Neural cell (in vitro differentiated cells): ENCODE measurements around the gene AK6. TPM values are rescaled to one million over a fixed set of nuclear protein-coding genes. Genes with fewer than 3 reads are reported as not detected.

Experiments used
- H2AFZ ChIP-seq: fragments of 200-600, 300-800 bp; sonication (generic), shearing (Covaris generic); 2 replicates; pipeline ENCODE4 v1.6.0; 2014; ENCODE audit warnings: low read depth, mild to moderate bottlenecking, antibody characterized with exemption, low read length, moderate library complexity
- H3F3A ChIP-seq: fragments of 200-600 bp; shearing (Covaris generic); 2 replicates; pipeline ENCODE4 v1.6.1; 2016; ENCODE audit warnings: mild to moderate bottlenecking, moderate library complexity, mixed read lengths, antibody characterized with exemption, low read length; ENCODE audit not compliant: insufficient read depth, poor library complexity, severe bottlenecking
- H3K27ac ChIP-seq: fragments of 200-600, 300-800 bp; sonication (generic), shearing (Covaris generic); 2 replicates; pipeline ENCODE4 v1.5.1; 2014; ENCODE audit warnings: mild to moderate bottlenecking, low read length, moderate library complexity
- H3K27me3 ChIP-seq: fragments of 300-800, 200-600 bp; sonication (generic), shearing (Covaris generic); 2 replicates; pipeline ENCODE4 v1.6.0; 2014; ENCODE audit warnings: mild to moderate bottlenecking, low read depth, low read length, moderate library complexity; ENCODE audit not compliant: insufficient read depth
- H3K36me3 ChIP-seq: fragments of 300-800, 200-600 bp; sonication (generic), shearing (Covaris generic); 2 replicates; pipeline ENCODE4 v1.5.1; 2014; ENCODE audit warnings: mild to moderate bottlenecking, antibody characterized with exemption, low read length, moderate library complexity; ENCODE audit not compliant: insufficient read depth
- H3K4me2 ChIP-seq: fragments of 300-800, 200-600 bp; sonication (generic), shearing (Covaris generic); 2 replicates; pipeline ENCODE4 v1.6.0; 2014; ENCODE audit warnings: mild to moderate bottlenecking, low read length
- H3K4me3 ChIP-seq: fragments of 300-800, 200-600 bp; sonication (generic), shearing (Covaris generic); 2 replicates; pipeline ENCODE4 v1.5.1; 2014; ENCODE audit warnings: mild to moderate bottlenecking, low read length, moderate library complexity
- H3K79me2 ChIP-seq: fragments of 200-600 bp; shearing (Covaris generic); replicated peaks from 2 replicates; pipeline ENCODE4 v1.6.0; 2014; ENCODE audit warnings: mild to moderate bottlenecking, low read length, moderate library complexity; ENCODE audit not compliant: insufficient read depth
- H3K9ac ChIP-seq: fragments of 300-800, 200-600 bp; sonication (generic), shearing (Covaris generic); 2 replicates; pipeline ENCODE4 v1.6.1; 2016; ENCODE audit warnings: mild to moderate bottlenecking, low read length, mixed read lengths
- H3K9me2 ChIP-seq: fragments of 200-600 bp; shearing (Covaris generic); 2 replicates; pipeline ENCODE4 v1.6.1; 2016; ENCODE audit warnings: mild to moderate bottlenecking, low read length, mixed read lengths; ENCODE audit not compliant: insufficient read depth
- H3K9me3 ChIP-seq: fragments of 200-600, 300-800 bp; sonication (generic), shearing (Covaris generic); 2 replicates; pipeline ENCODE4 v1.6.1; 2016; ENCODE audit warnings: mild to moderate bottlenecking, mixed run types, low read length, moderate library complexity, mixed read lengths
- H4K20me1 ChIP-seq: fragments of 200-600 bp; shearing (Covaris generic); 2 replicates; pipeline ENCODE4 v1.6.1; 2016; ENCODE audit warnings: mild to moderate bottlenecking, mixed run types; ENCODE audit not compliant: insufficient read depth
- EP300 ChIP-seq: fragments of 450-650 bp; conservative IDR thresholded peaks from 2 replicates; pipeline ENCODE4 v1.6.1; 2014; ENCODE audit warnings: antibody characterized with exemption, mild to moderate bottlenecking, moderate library complexity; ENCODE audit not compliant: poor library complexity, severe bottlenecking
- EZH2 ChIP-seq: fragments of 200-600, 300-800 bp; shearing (Covaris generic), sonication (generic); IDR thresholded peaks from 2 replicates; pipeline ENCODE4 v1.6.1; 2014; ENCODE audit warnings: antibody characterized with exemption, low read length, borderline replicate concordance, mild to moderate bottlenecking; ENCODE audit not compliant: insufficient read depth, poor library complexity, severe bottlenecking
- MXI1 ChIP-seq: fragments of 450-650 bp; conservative IDR thresholded peaks from 2 replicates; pipeline ENCODE4 v1.6.1; 2014; ENCODE audit warnings: antibody characterized with exemption, mild to moderate bottlenecking; ENCODE audit not compliant: poor library complexity, severe bottlenecking
- POLR2AphosphoS5 ChIP-seq: IDR thresholded peaks from 2 replicates; pipeline ENCODE4 v1.6.1; 2012
- RAD21 ChIP-seq: fragments of 450-650 bp; conservative IDR thresholded peaks from 2 replicates; pipeline ENCODE4 v1.6.1; 2014; ENCODE audit warnings: antibody characterized with exemption, mild to moderate bottlenecking, moderate library complexity
- SMC3 ChIP-seq: fragments of 450-650 bp; conservative IDR thresholded peaks from 2 replicates; pipeline ENCODE4 v1.6.1; 2014; ENCODE audit warnings: antibody characterized with exemption, mild to moderate bottlenecking, moderate library complexity; ENCODE audit not compliant: poor library complexity
- TAF1 ChIP-seq: IDR thresholded peaks from 2 replicates; pipeline ENCODE4 v1.6.1; 2012; ENCODE audit warnings: low read depth
- polyA plus RNA-seq: library from polyadenylated mRNA; depleted of rRNA; stranded (reverse); fragments of >200 nt; gene quantifications from 2 replicates; pipeline ENCODE4 v1.2.3, GENCODE V29; 2014
- TF ChIP-seq, protein P1 (sequence below): IDR thresholded peaks from 2 replicates; pipeline ENCODE4 v1.6.1; 2012; ENCODE audit warnings: borderline replicate concordance
- TF ChIP-seq, protein P2 (sequence below): fragments of 450-650 bp; IDR thresholded peaks from 2 replicates; pipeline ENCODE4 v1.5.1; 2014; ENCODE audit warnings: antibody characterized with exemption, mild to moderate bottlenecking, moderate library complexity; ENCODE audit not compliant: poor library complexity, severe bottlenecking

The AK6 gene
- polyA plus RNA-seq, 1 donor from 2014 or later, result 91.0 TPM

- no peak for TF ChIP-seq POLR2AphosphoS5
- no peak for TF ChIP-seq EP300
- TF ChIP-seq, protein P1, sequence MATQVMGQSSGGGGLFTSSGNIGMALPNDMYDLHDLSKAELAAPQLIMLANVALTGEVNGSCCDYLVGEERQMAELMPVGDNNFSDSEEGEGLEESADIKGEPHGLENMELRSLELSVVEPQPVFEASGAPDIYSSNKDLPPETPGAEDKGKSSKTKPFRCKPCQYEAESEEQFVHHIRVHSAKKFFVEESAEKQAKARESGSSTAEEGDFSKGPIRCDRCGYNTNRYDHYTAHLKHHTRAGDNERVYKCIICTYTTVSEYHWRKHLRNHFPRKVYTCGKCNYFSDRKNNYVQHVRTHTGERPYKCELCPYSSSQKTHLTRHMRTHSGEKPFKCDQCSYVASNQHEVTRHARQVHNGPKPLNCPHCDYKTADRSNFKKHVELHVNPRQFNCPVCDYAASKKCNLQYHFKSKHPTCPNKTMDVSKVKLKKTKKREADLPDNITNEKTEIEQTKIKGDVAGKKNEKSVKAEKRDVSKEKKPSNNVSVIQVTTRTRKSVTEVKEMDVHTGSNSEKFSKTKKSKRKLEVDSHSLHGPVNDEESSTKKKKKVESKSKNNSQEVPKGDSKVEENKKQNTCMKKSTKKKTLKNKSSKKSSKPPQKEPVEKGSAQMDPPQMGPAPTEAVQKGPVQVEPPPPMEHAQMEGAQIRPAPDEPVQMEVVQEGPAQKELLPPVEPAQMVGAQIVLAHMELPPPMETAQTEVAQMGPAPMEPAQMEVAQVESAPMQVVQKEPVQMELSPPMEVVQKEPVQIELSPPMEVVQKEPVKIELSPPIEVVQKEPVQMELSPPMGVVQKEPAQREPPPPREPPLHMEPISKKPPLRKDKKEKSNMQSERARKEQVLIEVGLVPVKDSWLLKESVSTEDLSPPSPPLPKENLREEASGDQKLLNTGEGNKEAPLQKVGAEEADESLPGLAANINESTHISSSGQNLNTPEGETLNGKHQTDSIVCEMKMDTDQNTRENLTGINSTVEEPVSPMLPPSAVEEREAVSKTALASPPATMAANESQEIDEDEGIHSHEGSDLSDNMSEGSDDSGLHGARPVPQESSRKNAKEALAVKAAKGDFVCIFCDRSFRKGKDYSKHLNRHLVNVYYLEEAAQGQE, result no peak
- TF ChIP-seq SMC3, result no peak
- no peak for TF ChIP-seq MXI1
- TF ChIP-seq EZH2, result no peak
- TF ChIP-seq RAD21, result no peak
- TF ChIP-seq, protein P2, sequence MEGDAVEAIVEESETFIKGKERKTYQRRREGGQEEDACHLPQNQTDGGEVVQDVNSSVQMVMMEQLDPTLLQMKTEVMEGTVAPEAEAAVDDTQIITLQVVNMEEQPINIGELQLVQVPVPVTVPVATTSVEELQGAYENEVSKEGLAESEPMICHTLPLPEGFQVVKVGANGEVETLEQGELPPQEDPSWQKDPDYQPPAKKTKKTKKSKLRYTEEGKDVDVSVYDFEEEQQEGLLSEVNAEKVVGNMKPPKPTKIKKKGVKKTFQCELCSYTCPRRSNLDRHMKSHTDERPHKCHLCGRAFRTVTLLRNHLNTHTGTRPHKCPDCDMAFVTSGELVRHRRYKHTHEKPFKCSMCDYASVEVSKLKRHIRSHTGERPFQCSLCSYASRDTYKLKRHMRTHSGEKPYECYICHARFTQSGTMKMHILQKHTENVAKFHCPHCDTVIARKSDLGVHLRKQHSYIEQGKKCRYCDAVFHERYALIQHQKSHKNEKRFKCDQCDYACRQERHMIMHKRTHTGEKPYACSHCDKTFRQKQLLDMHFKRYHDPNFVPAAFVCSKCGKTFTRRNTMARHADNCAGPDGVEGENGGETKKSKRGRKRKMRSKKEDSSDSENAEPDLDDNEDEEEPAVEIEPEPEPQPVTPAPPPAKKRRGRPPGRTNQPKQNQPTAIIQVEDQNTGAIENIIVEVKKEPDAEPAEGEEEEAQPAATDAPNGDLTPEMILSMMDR, result no peak
- no peak for TF ChIP-seq TAF1
- no peak overlapping the region for H3K4me3 ChIP-seq
- no peaks in the 10 kb centered on the region for H3K79me2 ChIP-seq
- H2AFZ ChIP-seq, result no peak overlapping the region
- H3K9ac ChIP-seq, result no peak overlapping the region
- H3K4me2 ChIP-seq, result no peak overlapping the region
- no peaks in the 10 kb centered on the region for H4K20me1 ChIP-seq
- H3K27me3 ChIP-seq, result no peaks in the 10 kb centered on the region
- H3K27ac ChIP-seq, result no peak overlapping the region
- no peaks in the 10 kb centered on the region for H3K36me3 ChIP-seq
- no peaks in the 10 kb centered on the region for H3F3A ChIP-seq
- H3K9me2 ChIP-seq, result no peaks in the 10 kb centered on the region
- no peaks in the 10 kb centered on the region for H3K9me3 ChIP-seq
Observed at GRCh38 chr5:69305512-69305911, 63.8 kb downstream of the AK6 start.

Other genes starting within 250 kb of the AK6 start
- gene CCNB1, start 202.4 kb downstream of the AK6 start, polyA plus RNA-seq, result 13.0 and 20.3 TPM in 2 replicates
- 9.7 and 14.6 TPM in 2 replicates for gene CENPH, start 179.9 kb downstream of the AK6 start, polyA plus RNA-seq
- gene CDK7, start 134.6 kb downstream of the AK6 start, polyA plus RNA-seq, result 44.2 and 101 TPM in 2 replicates
- gene CCDC125, start 36.7 kb downstream of the AK6 start, polyA plus RNA-seq, result 0.38 and 1.6 TPM in 2 replicates
- 197 and 201 TPM in 2 replicates for gene TAF9, start within 50 bp of the AK6 start, polyA plus RNA-seq
- gene RAD17, start 298 bp upstream of the AK6 start, polyA plus RNA-seq, result 51.8 and 54.8 TPM in 2 replicates
- gene MARVELD2, start 45.6 kb upstream of the AK6 start, polyA plus RNA-seq, result 0.56 TPM in 1 of 2 replicates, not detected in the other
- gene OCLN, start 123.3 kb upstream of the AK6 start, polyA plus RNA-seq, result 6.5 and 7.5 TPM in 2 replicates
- 20.5 and 22.7 TPM in 2 replicates for gene GTF2H2C, start 190.7 kb upstream of the AK6 start, polyA plus RNA-seq